ENCODE measurements around the gene SREBF2.

SREBF2 gene

GRCh38 chr22:41813726-41814410 is 19.0 kb upstream of the SREBF2 start:
- no peak for TF ChIP-seq CTCF (IDR thresholded peaks at IDR 0.05; ENCODE audit: insufficient read depth, low read depth, low read length, missing control alignments)
- DNase-seq (ENCODE audit: low read depth) = no peak
- no peak overlapping the region for H3K4me3 ChIP-seq (ENCODE audit: low read depth, low read length)

- no peak for TF ChIP-seq CTCF (IDR thresholded peaks at IDR 0.05; ENCODE audit: insufficient read depth, low read depth, low read length, missing control alignments)
- H3K4me3 ChIP-seq (ENCODE audit: low read depth, low read length) = no peak overlapping the region
- DNase-seq (ENCODE audit: low read depth) = no peak
These were observed 17.2 kb upstream of the SREBF2 start for GRCh38 chr22:41815716-41816115.

GRCh38 chr22:41816241-41816640 is 16.7 kb upstream of the SREBF2 start:
- TF ChIP-seq CTCF (IDR thresholded peaks at IDR 0.05; ENCODE audit: insufficient read depth, low read depth, low read length, missing control alignments) = no peak
- DNase-seq (ENCODE audit: low read depth) = no peak
- no peak overlapping the region for H3K4me3 ChIP-seq (ENCODE audit: low read depth, low read length)

- DNase-seq (ENCODE audit: low read depth) = no peak
- TF ChIP-seq CTCF (IDR thresholded peaks at IDR 0.05; ENCODE audit: insufficient read depth, low read depth, low read length, missing control alignments) = no peak
- no peak overlapping the region for H3K4me3 ChIP-seq (ENCODE audit: low read depth, low read length)
These were observed 16.0 kb upstream of the SREBF2 start for GRCh38 chr22:41816871-41817270.

- no peak for DNase-seq (ENCODE audit: low read depth)
- no peak overlapping the region for H3K4me3 ChIP-seq (ENCODE audit: low read depth, low read length)
- no peak for TF ChIP-seq CTCF (IDR thresholded peaks at IDR 0.05; ENCODE audit: insufficient read depth, low read depth, low read length, missing control alignments)
These were observed 14.9 kb upstream of the SREBF2 start for GRCh38 chr22:41818011-41818410.

- TF ChIP-seq CTCF (IDR thresholded peaks at IDR 0.05; ENCODE audit: insufficient read depth, low read depth, low read length, missing control alignments) = no peak
- no peak overlapping the region for H3K4me3 ChIP-seq (ENCODE audit: low read depth, low read length)
- no peak for DNase-seq (ENCODE audit: low read depth)
These were observed 14.3 kb upstream of the SREBF2 start for GRCh38 chr22:41818596-41818995.

GRCh38 chr22:41819257-41819656 is 13.6 kb upstream of the SREBF2 start:
- DNase-seq (ENCODE audit: low read depth) = no peak
- no peak overlapping the region for H3K4me3 ChIP-seq (ENCODE audit: low read depth, low read length)
- no peak for TF ChIP-seq CTCF (IDR thresholded peaks at IDR 0.05; ENCODE audit: insufficient read depth, low read depth, low read length, missing control alignments)

Data from GM12865 (cell line).